H1 (cell line): Measurements from ENCODE around the gene ARHGAP15. TPM values are rescaled to one million over a fixed set of nuclear protein-coding genes. Genes with fewer than 3 reads are reported as not detected.

Experiments
- CTCF ChIA-PET: fragments of 300-600 bp; sonication (Branson Sonifier 250); formaldehyde crosslinking; loops from one replicate; lab custom pipeline; 2021; ENCODE audit not compliant: partially characterized antibody; lab: Charles Lee
- POLR2A ChIA-PET: fragments of 300-600 bp; sonication (Branson Sonifier 250); formaldehyde crosslinking; loops from one replicate; lab custom pipeline; 2021; ENCODE audit warnings: inconsistent platforms; ENCODE audit not compliant: partially characterized antibody; lab: Charles Lee
- DNase-seq, 2 experiments: peaks; one replicate each; pipeline versions ENCODE4 v3.0.0 to v3.0.0-alpha.2; 2010 to 2022; ENCODE audit warnings: low spot score in 2 of 2, low read depth in 1 of 2, mixed read lengths in 1 of 2
- FAIRE-seq: peaks from 2 replicates; lab custom pipeline; 2011; peaks lifted over from hg19 to GRCh38; lab: Jason Lieb, UNC
- H2AFZ ChIP-seq: 2 replicates; pipeline ENCODE4 v1.8.1; 2012; ENCODE audit warnings: low read length, inconsistent platforms
- H2AK5ac ChIP-seq: 2 replicates; pipeline ENCODE4 v1.6.1; 2013; ENCODE audit warnings: low read depth, low read length
- H2BK120ac ChIP-seq: replicated peaks from 2 replicates; pipeline ENCODE3; 2013; ENCODE audit warnings: low read depth, low read length, inconsistent platforms
- H2BK12ac ChIP-seq: 2 replicates; pipeline ENCODE4 v1.6.1; 2013; ENCODE audit warnings: low read depth, low read length
- H2BK15ac ChIP-seq: 2 replicates; pipeline ENCODE4 v1.6.1; 2013; ENCODE audit warnings: low read length
- H2BK20ac ChIP-seq: 2 replicates; pipeline ENCODE4 v1.6.1; 2013; ENCODE audit warnings: low read length
- H2BK5ac ChIP-seq: 2 replicates; pipeline ENCODE4 v1.6.1; 2013; ENCODE audit warnings: low read depth, low read length
- H3K14ac ChIP-seq: 2 replicates; pipeline ENCODE4 v1.6.1; 2013; ENCODE audit warnings: inconsistent platforms; ENCODE audit not compliant: insufficient read length
- H3K18ac ChIP-seq: 2 replicates; pipeline ENCODE4 v1.6.1; 2013; ENCODE audit warnings: low read length; ENCODE audit errors: extremely low read depth
- H3K23ac ChIP-seq: 2 replicates; pipeline ENCODE4 v1.6.1; 2013; ENCODE audit warnings: inconsistent platforms; ENCODE audit not compliant: insufficient read length
- H3K23me2 ChIP-seq: 2 replicates; pipeline ENCODE4 v1.6.1; 2013; ENCODE audit warnings: low read depth, low read length
- H3K27ac ChIP-seq: 2 replicates; pipeline ENCODE4 v1.6.1; 2011; ENCODE audit warnings: low read depth, low read length, inconsistent platforms
- H3K27me3 ChIP-seq, 4 experiments: replicated peaks in 1 of 4; 1 replicate in 1 of 4; 2 replicates in 3 of 4; pipeline versions ENCODE4 v1.6.1 to v1.8.1; 2011 to 2013; ENCODE audit warnings: low read length in 3 of 4, mild to moderate bottlenecking in 3 of 4, inconsistent platforms in 2 of 4, mixed read lengths in 2 of 4, moderate library complexity in 1 of 4; ENCODE audit not compliant: control insufficient read depth in 3 of 4, insufficient read depth in 3 of 4; ENCODE audit errors: extremely low read depth in 1 of 4
- H3K36me3 ChIP-seq, 4 experiments: 2 replicates each; pipeline versions ENCODE4 v1.6.1 to v1.8.1; 2011 to 2013; ENCODE audit warnings: mild to moderate bottlenecking in 4 of 4, low read length in 3 of 4, moderate library complexity in 2 of 4, control low read depth in 1 of 4, inconsistent platforms in 1 of 4; ENCODE audit not compliant: insufficient read depth in 4 of 4, control insufficient read depth in 2 of 4
- H3K4ac ChIP-seq: replicated peaks from 2 replicates; pipeline ENCODE3; 2013; ENCODE audit warnings: low read length, low read depth, mixed read lengths, inconsistent platforms; ENCODE audit not compliant: insufficient read length
- H3K4me1 ChIP-seq, 4 experiments: replicated peaks in 1 of 4; 1 replicate in 1 of 4; 2 replicates in 3 of 4; pipeline versions ENCODE4 v1.6.1 to v1.8.1; 2011 to 2013; ENCODE audit warnings: low read length in 3 of 4, inconsistent platforms in 2 of 4, mixed read lengths in 1 of 4; ENCODE audit not compliant: insufficient read depth in 4 of 4, control insufficient read depth in 3 of 4
- H3K4me2 ChIP-seq, 2 experiments: 2 replicates each; pipeline versions ENCODE4 v1.6.1 to v1.8.1; 2011 to 2013; ENCODE audit warnings: low read depth in 2 of 2, low read length in 2 of 2, control low read depth in 1 of 2, inconsistent platforms in 1 of 2, mild to moderate bottlenecking in 1 of 2; ENCODE audit not compliant: insufficient read depth in 1 of 2
- H3K4me3 ChIP-seq, 4 experiments: fragments of 200-600, 300-600 bp in 1 of 4; sonication (generic), shearing (Covaris generic), sonication (Bioruptor Twin) in 1 of 4; 2 replicates each; pipeline versions ENCODE4 v1.5.1 to v1.8.1; 2011 to 2016; ENCODE audit warnings: low read length in 4 of 4, low read depth in 3 of 4, control low read depth in 2 of 4, inconsistent platforms in 2 of 4, mild to moderate bottlenecking in 2 of 4, mixed read lengths in 1 of 4, moderate library complexity in 1 of 4; ENCODE audit not compliant: insufficient read depth in 2 of 4; ENCODE audit errors: extremely low read depth in 1 of 4
- H3K56ac ChIP-seq: replicated peaks from 2 replicates; pipeline ENCODE3; 2013; ENCODE audit warnings: low read depth, mild to moderate bottlenecking, mixed read lengths, low read length, inconsistent platforms; ENCODE audit not compliant: insufficient read length
- H3K79me1 ChIP-seq: 2 replicates; pipeline ENCODE4 v1.6.1; 2013; ENCODE audit warnings: low read depth, low read length, control low read depth
- H3K79me2 ChIP-seq, 2 experiments: 2 replicates each; pipeline versions ENCODE4 v1.6.1 to v1.8.1; 2012 to 2013; ENCODE audit warnings: low read length in 2 of 2, mild to moderate bottlenecking in 2 of 2, inconsistent platforms in 1 of 2; ENCODE audit not compliant: insufficient read depth in 2 of 2, control insufficient read depth in 1 of 2
- H3K9ac ChIP-seq, 4 experiments: replicated peaks in 1 of 4; 1 replicate in 1 of 4; 2 replicates in 3 of 4; pipeline versions ENCODE4 v1.6.1 to v1.8.1; 2011 to 2013; ENCODE audit warnings: low read depth in 3 of 4, low read length in 3 of 4, control low read depth in 2 of 4, mild to moderate bottlenecking in 2 of 4, moderate library complexity in 2 of 4, inconsistent platforms in 1 of 4; ENCODE audit errors: extremely low read depth in 1 of 4
- H3K9me3 ChIP-seq, 2 experiments: 2 replicates each; pipeline versions ENCODE4 v1.6.1 to v1.8.1; 2012 to 2013; ENCODE audit warnings: mild to moderate bottlenecking in 2 of 2, moderate library complexity in 2 of 2, control low read depth in 1 of 2, inconsistent platforms in 1 of 2, low read depth in 1 of 2, low read length in 1 of 2, mixed read lengths in 1 of 2; ENCODE audit not compliant: insufficient read depth in 2 of 2
- H4K20me1 ChIP-seq, 2 experiments: replicated peaks in 1 of 2; 2 replicates each; pipeline versions ENCODE3 to v1.8.1; 2011 to 2013; ENCODE audit warnings: inconsistent platforms in 2 of 2, low read length in 2 of 2, mild to moderate bottlenecking in 1 of 2; ENCODE audit not compliant: insufficient read depth in 2 of 2, control insufficient read depth in 1 of 2
- H4K5ac ChIP-seq: 2 replicates; pipeline ENCODE4 v1.6.1; 2013; ENCODE audit warnings: low read length, low read depth, mixed read lengths, inconsistent platforms; ENCODE audit not compliant: insufficient read length
- H4K8ac ChIP-seq: 2 replicates; pipeline ENCODE4 v1.8.0; 2013; ENCODE audit warnings: mild to moderate bottlenecking, moderate library complexity, low read length, inconsistent platforms; ENCODE audit not compliant: insufficient read depth; ENCODE audit errors: extremely low read depth
- H4K91ac ChIP-seq: replicated peaks from 2 replicates; pipeline ENCODE3; 2013; ENCODE audit warnings: low read length, mixed read lengths, inconsistent platforms; ENCODE audit not compliant: insufficient read length
- CHD1 ChIP-seq: IDR thresholded peaks from 2 replicates; pipeline ENCODE4 v1.6.1; 2012; ENCODE audit warnings: low read depth, low read length, improper control_type of control experiment
- CREB1 ChIP-seq: IDR thresholded peaks from 2 replicates; pipeline ENCODE4 v1.6.1; 2012; ENCODE audit warnings: inconsistent platforms
- JUN ChIP-seq: IDR thresholded peaks from 2 replicates; pipeline ENCODE4 v1.6.1; 2011; ENCODE audit warnings: low read depth, mild to moderate bottlenecking, improper control_type of control experiment, low read length
- SIN3A ChIP-seq, 2 experiments: IDR thresholded peaks in 1 of 2; conservative IDR thresholded peaks in 1 of 2; 2 replicates each; pipeline ENCODE4 v1.6.1; 2011 to 2012; ENCODE audit warnings: low read length in 2 of 2, improper control_type of control experiment in 1 of 2, low read depth in 1 of 2, mild to moderate bottlenecking in 1 of 2
- TAF1 ChIP-seq: IDR thresholded peaks from 2 replicates; pipeline ENCODE4 v1.6.1; 2011; ENCODE audit warnings: mild to moderate bottlenecking, low read depth, low read length
- WGBS, 2 experiments: shearing (Covaris generic) in 1 of 2; methylation state at CpG; one replicate each; pipeline versions ENCODE4 v1.1.6 to v1.1.7; 2013 to 2015; ENCODE audit warnings: low lambda C conversion rate in 2 of 2, mixed read lengths in 2 of 2, inconsistent platforms in 1 of 2, low coverage in 1 of 2, missing lambda C conversion rate in 1 of 2; ENCODE audit not compliant: insufficient replicate concordance in 2 of 2, insufficient coverage in 1 of 2, insufficient read length in 1 of 2; ENCODE audit errors: extremely low coverage in 1 of 2, missing lambda C conversion rate in 1 of 2; 5-methylcytosine and 5-hydroxymethylcytosine counted together
- polyA plus RNA-seq, 7 experiments: library from polyadenylated mRNA; depleted of rRNA in 3 of 7; stranded (reverse) in 5 of 7; unstranded in 2 of 7; fragments of >200 nt in 5 of 7; fragments of 200-250 nt in 2 of 7; gene quantifications; 1 replicate in 5 of 7; 2 replicates in 1 of 7; 4 replicates in 1 of 7; pipeline versions ENCODE4 v1.2.1 to v1.2.3, GENCODE V29; 2011 to 2013; ENCODE audit warnings: missing spikeins in 2 of 7, mixed read lengths in 2 of 7
- total RNA-seq: library from RNA; stranded (reverse); fragmentation: NEBNext Ultra II Directional; extraction: Animal tissue kit (Norgen Biotek cat#: 25700); gene quantifications from 2 replicates; pipeline ENCODE4 v1.2.1, GENCODE V29; 2021

Gene ARHGAP15
- total and polyA plus RNA-seq, 2 of the 8 experiments (the other 6 are each of a cell fraction or from before 2014, with no cell fraction given) = not detected

GRCh38 chr2:143329288-143329687, 200.1 kb downstream of the ARHGAP15 start:
- 0 out of 2 replicates have a peak overlapping the region, but pooled peaks have one; percentile 46 for H2AFZ ChIP-seq
- no peak overlapping the region for H2BK15ac ChIP-seq
- H3K9me3 ChIP-seq = no peaks in the 10 kb centered on the region
- H3K9ac ChIP-seq = no peak overlapping the region
- no peak for TF ChIP-seq TAF1
- no peak for TF ChIP-seq SIN3A (conservative IDR thresholded peaks at IDR 0.05 in 1 of 2, IDR thresholded peaks at IDR 0.05 in 1 of 2; ENCODE audit: low read depth in 1 of 2, low read length in 2 of 2)
- TF ChIP-seq JUN = no peak
- no peak for TF ChIP-seq CHD1
- no peak for TF ChIP-seq CREB1
- ChIA-PET POLR2A (no interaction called here), CTCF (interaction anchor here (1.0 kb wide), 2 partner anchors 11 to 45 kb away, joined by 3 read pairs; no protein-coding TSS in a partner anchor)
- FAIRE-seq (no peak), DNase-seq (no peak)
- H3K79me1 ChIP-seq = no peaks in the 10 kb centered on the region
- no peak overlapping the region for H3K56ac ChIP-seq
- H3K4ac ChIP-seq = no peak overlapping the region
- no peak overlapping the region for H3K18ac ChIP-seq
- H3K4me2 ChIP-seq = no peak overlapping the region
- no peak overlapping the region for H3K4me3 ChIP-seq
- no peak overlapping the region for H3K14ac ChIP-seq
- H3K27ac ChIP-seq = no peak overlapping the region
- 79% methylated on average over 2 of the region's 2 CpGs; no CpG with 5 or more reads in 1 of the 2 experiments for WGBS, 2 experiments
- H4K20me1 ChIP-seq = no peaks in the 10 kb centered on the region
- no peaks in the 10 kb centered on the region for H3K79me2 ChIP-seq
- H4K8ac ChIP-seq = no peak overlapping the region
- no peaks in the 10 kb centered on the region for H3K23me2 ChIP-seq
- H2BK20ac ChIP-seq = no peak overlapping the region
- no peaks in the 10 kb centered on the region for H3K4me1 ChIP-seq
- H3K27me3 ChIP-seq = no peaks in the 10 kb centered on the region
- H2AK5ac ChIP-seq = no peak overlapping the region
- no peak overlapping the region for H2BK5ac ChIP-seq
- no peak overlapping the region for H4K5ac ChIP-seq
- no peaks in the 10 kb centered on the region for H3K36me3 ChIP-seq
- no peak overlapping the region for H2BK120ac ChIP-seq
- H4K91ac ChIP-seq = no peak overlapping the region
- H2BK12ac ChIP-seq = no peak overlapping the region
- no peak overlapping the region for H3K23ac ChIP-seq
